ENCODE data around the gene RPS24.

- TF ChIP-seq CTCF (conservative IDR thresholded peaks at IDR 0.05; ENCODE audit: low read depth, low read length) = no peak
- no peak for TF ChIP-seq EZH2 (IDR thresholded peaks at IDR 0.05; ENCODE audit: borderline replicate concordance, low read depth, low read length, poor library complexity, severe bottlenecking)
Observed at GRCh38 chr10:78010278-78010677, 23.4 kb upstream of the RPS24 start.

Measured in A673 (cell line).